MCF 10A (cell line): ENCODE results near the gene IL12RB2. TPM values are rescaled to one million over a fixed set of nuclear protein-coding genes. Genes with fewer than 3 reads are reported as not detected.

Experiments used
- BruUV-seq: library from RNA; stranded (reverse); fragments of 400-500 nt; replicated peaks from 2 replicates; lab custom pipeline; 2021; lab: Mats Ljungman, UMichigan
- CTCF ChIA-PET: fragments of 300-600 bp; sonication (Branson Sonifier 250); formaldehyde crosslinking; extraction: SDS; loops from one replicate; lab custom pipeline; 2021; ENCODE audit warnings: antibody characterized with exemption, inconsistent platforms; lab: Yijun Ruan, JAX
- POLR2A ChIA-PET: fragments of 300-600, 350-650 bp; sonication (Branson Sonifier 250); formaldehyde crosslinking; extraction: SDS; loops from one replicate; lab custom pipeline; 2020; ENCODE audit warnings: antibody characterized with exemption, inconsistent platforms; lab: Yijun Ruan, JAX
- DNase-seq: peaks from one replicate; pipeline ENCODE4 v3.0.0-alpha.2; 2018; ENCODE audit not compliant: unreplicated experiment
- H3K27ac Mint-ChIP-seq: one replicate; pipeline ENCODE4 v1.8.0; 2022; ENCODE audit warnings: mild to moderate bottlenecking, low read depth, mixed read lengths; ENCODE audit not compliant: unreplicated experiment
- H3K27me3 Mint-ChIP-seq: one replicate; pipeline ENCODE4 v1.8.0; 2022; ENCODE audit warnings: mixed read lengths; ENCODE audit not compliant: insufficient read depth, unreplicated experiment
- H3K36me3 Mint-ChIP-seq: one replicate; pipeline ENCODE4 v1.8.0; 2022; ENCODE audit warnings: mild to moderate bottlenecking, moderate library complexity, mixed read lengths; ENCODE audit not compliant: insufficient read depth, unreplicated experiment
- H3K4me1 Mint-ChIP-seq: one replicate; pipeline ENCODE4 v1.8.0; 2022; ENCODE audit warnings: mixed read lengths; ENCODE audit not compliant: insufficient read depth, unreplicated experiment
- H3K4me3 Mint-ChIP-seq: one replicate; pipeline ENCODE4 v1.8.0; 2022; ENCODE audit warnings: mild to moderate bottlenecking, moderate library complexity, mixed read lengths; ENCODE audit not compliant: unreplicated experiment
- H3K9me3 Mint-ChIP-seq: one replicate; pipeline ENCODE4 v1.8.0; 2022; ENCODE audit warnings: mixed read lengths; ENCODE audit not compliant: unreplicated experiment
- intact Hi-C: fragments of 100-400 bp; cut with micrococcal nuclease; formaldehyde crosslinking; loops from 2 replicates; pipeline ENCODE4 v1.14.1; 2022
- total RNA-seq: library from RNA; stranded (reverse); gene quantifications from 2 replicates; pipeline ENCODE4 v1.2.3, GENCODE V29; 2022
- TF ChIP-seq, protein P1 (sequence below): fragments of 200-600 bp; IDR thresholded peaks from one replicate; pipeline ENCODE4 v1.8.0; 2022; ENCODE audit warnings: antibody characterized with exemption, mild to moderate bottlenecking; ENCODE audit not compliant: unreplicated experiment

The IL12RB2 gene
- total RNA-seq, 1 experiment from 2014 or later, result not detected

DNA sequence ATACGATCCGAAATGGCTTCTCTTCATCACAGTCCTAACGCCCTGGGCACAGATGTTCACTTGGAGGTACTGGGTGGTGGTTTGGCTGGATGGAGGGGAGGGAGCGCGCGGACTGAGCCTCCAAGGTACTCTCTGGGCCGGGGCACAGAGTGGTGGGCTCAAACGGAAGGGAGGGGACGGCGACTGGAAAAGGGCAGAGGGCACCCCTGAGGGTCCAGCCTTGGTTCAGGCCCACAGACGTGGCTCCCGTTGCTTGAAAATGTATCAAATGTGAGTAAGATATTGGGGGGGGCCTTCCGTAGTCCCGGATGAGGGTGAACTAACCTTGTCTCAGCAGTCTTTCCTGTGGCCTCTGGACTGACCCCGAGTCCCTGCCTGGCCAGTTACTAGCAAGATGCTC is 463 bp downstream of the IL12RB2 start:
- Mint-ChIP-seq H3K4me1 (no peaks in the 10 kb centered on the region), H3K27ac (no peak overlapping the region), H3K4me3 (no peak overlapping the region), H3K27me3 (no peaks in the 10 kb centered on the region), H3K9me3 (no peaks in the 10 kb centered on the region), H3K36me3 (no peaks in the 10 kb centered on the region)
- intact Hi-C loops, result no loop called here
- TF ChIP-seq, protein P1, sequence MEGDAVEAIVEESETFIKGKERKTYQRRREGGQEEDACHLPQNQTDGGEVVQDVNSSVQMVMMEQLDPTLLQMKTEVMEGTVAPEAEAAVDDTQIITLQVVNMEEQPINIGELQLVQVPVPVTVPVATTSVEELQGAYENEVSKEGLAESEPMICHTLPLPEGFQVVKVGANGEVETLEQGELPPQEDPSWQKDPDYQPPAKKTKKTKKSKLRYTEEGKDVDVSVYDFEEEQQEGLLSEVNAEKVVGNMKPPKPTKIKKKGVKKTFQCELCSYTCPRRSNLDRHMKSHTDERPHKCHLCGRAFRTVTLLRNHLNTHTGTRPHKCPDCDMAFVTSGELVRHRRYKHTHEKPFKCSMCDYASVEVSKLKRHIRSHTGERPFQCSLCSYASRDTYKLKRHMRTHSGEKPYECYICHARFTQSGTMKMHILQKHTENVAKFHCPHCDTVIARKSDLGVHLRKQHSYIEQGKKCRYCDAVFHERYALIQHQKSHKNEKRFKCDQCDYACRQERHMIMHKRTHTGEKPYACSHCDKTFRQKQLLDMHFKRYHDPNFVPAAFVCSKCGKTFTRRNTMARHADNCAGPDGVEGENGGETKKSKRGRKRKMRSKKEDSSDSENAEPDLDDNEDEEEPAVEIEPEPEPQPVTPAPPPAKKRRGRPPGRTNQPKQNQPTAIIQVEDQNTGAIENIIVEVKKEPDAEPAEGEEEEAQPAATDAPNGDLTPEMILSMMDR, result no peak
- ChIA-PET POLR2A (no interaction called here), CTCF (no interaction called here)
- no TSS peak for BruUV-seq
- no peak for DNase-seq

DNA sequence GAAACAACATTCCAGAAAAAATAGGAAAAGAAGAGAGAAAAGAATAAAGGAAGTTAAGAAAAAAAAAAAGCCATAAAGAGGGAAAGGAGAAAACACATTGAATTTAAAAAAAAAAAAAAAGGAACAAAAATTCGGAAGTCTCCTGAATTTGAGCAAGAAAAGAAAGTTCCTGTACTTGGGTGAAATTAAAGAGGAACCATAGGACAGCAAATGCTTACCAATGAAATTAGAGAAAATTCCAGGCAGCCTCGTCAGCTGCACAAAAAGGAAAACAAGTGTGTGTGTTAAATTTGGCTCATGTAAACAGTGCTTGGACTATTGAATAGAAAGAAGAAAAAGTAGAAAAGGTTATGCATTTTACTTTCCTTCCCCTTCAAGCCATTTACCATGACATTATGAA is 4.9 kb downstream of the IL12RB2 start:
- ChIA-PET CTCF (no interaction called here), POLR2A (no interaction called here)
- H3K27me3 Mint-ChIP-seq, result no peaks in the 10 kb centered on the region
- no peak overlapping the region for H3K27ac Mint-ChIP-seq
- H3K4me1 Mint-ChIP-seq, result no peaks in the 10 kb centered on the region
- no peaks in the 10 kb centered on the region for H3K36me3 Mint-ChIP-seq
- BruUV-seq, result no TSS peak
- H3K4me3 Mint-ChIP-seq, result no peak overlapping the region
- intact Hi-C loops, result no loop called here
- TF ChIP-seq, protein P1, result no peak
- H3K9me3 Mint-ChIP-seq, result no peaks in the 10 kb centered on the region
- no peak for DNase-seq

DNA sequence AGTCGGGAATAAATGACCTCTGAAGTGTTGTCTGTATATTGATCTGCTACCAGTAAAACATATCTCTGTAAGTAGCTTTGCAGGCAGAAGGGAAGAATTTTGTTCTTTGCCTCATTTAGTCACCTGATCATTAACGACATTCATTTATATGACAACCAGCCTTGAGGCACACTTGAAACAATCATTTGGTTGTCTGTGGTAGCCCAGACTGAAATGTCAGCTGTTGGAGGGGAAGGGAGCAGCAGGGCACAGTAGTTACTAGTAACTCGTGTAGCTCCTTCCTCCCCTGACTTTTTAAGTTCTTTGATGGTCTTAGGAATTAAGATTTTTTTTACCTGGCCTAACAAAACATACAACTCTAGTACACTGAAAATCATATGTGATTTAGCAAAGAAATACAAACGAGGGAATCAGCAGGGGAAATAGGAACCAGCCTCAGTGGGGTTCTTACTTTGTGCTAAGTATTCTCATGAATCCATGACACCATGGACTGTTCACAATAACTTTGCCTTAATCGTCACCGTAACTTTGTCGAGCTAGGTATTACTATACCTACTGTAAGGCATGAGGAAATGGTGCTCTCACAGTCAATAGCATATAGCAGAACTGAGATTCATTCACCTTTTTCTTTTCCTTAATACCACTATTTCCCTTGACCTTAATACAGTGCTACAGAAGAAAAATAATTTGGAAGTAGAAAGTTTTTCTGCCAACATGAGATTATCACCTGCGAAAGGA is 6.4 kb downstream of the IL12RB2 start:
- DNase-seq, result no peak
- BruUV-seq, result no TSS peak
- Mint-ChIP-seq H3K36me3 (no peaks in the 10 kb centered on the region), H3K27ac (no peak overlapping the region), H3K4me1 (no peaks in the 10 kb centered on the region), H3K4me3 (no peak overlapping the region), H3K9me3 (no peaks in the 10 kb centered on the region), H3K27me3 (no peaks in the 10 kb centered on the region)
- ChIA-PET POLR2A (interaction anchor here (0.8 to 1.6 kb wide), 3 partner anchors 19 to 114 kb away, joined by 3 read pairs; no protein-coding TSS in a partner anchor), CTCF (interaction anchor here (0.6 to 1.5 kb wide), 6 partner anchors 75 to 1892 kb away, joined by 3 to 7 read pairs (median 4); no protein-coding TSS in a partner anchor)
- intact Hi-C loops, result no loop called here
- TF ChIP-seq, protein P1, result no peak

DNA sequence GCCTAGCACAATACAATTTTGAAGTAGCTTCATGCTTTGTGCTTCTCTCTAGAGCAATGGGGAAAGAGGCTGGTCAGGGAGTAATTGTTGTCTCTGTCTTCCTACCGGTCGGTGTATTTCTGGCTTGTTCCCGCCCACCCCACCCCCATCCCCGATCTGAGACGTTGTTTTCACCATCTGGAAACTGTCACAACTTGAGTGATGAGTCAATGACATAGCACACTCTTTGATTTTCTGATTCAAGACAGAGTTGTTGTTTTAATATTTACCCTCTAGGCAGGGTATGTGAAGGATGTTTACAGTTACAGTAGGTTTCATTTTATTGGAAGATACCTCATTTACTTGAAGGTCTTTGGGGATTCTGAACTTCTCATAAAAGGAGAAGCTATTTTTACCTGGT is 7.0 kb downstream of the IL12RB2 start:
- Mint-ChIP-seq H3K36me3 (no peaks in the 10 kb centered on the region), H3K27ac (no peak overlapping the region), H3K27me3 (no peaks in the 10 kb centered on the region), H3K4me1 (no peaks in the 10 kb centered on the region), H3K9me3 (no peaks in the 10 kb centered on the region), H3K4me3 (no peak overlapping the region)
- CTCF ChIA-PET, result interaction anchor here (0.8 to 1.5 kb wide), 4 partner anchors 82 to 186 kb away, joined by 3 to 7 read pairs (median 4); no protein-coding TSS in a partner anchor
- TF ChIP-seq, protein P1, result no peak
- POLR2A ChIA-PET, result interaction anchor here (0.8 to 1.6 kb wide), 3 partner anchors 13 to 81 kb away, joined by 3 to 5 read pairs (median 3); no protein-coding TSS in a partner anchor
- intact Hi-C loops, result no loop called here
- BruUV-seq, result no TSS peak
- DNase-seq, result peak; percentile 22
